Esophagus squamous epithelium (tissue), 4 donors: ENCODE results near the gene SAP30L.

Experiments used
- CTCF ChIP-seq, 6 experiments: fragments of 450-650 bp in 4 of 6; fragments of 200-600 bp in 2 of 6; sonication (generic) in 2 of 6; IDR thresholded peaks; one replicate each; pipeline ENCODE4 v1.5.1; 2016 to 2019; ENCODE audit warnings: antibody characterized with exemption in 6 of 6, mild to moderate bottlenecking in 4 of 6, moderate library complexity in 4 of 6
- POLR2A ChIP-seq, 4 donors: fragments of 450-650 bp; IDR thresholded peaks; one replicate each; pipeline ENCODE4 v1.6.1; 2017; ENCODE audit warnings: antibody characterized with exemption in 4 of 4, mild to moderate bottlenecking in 4 of 4, moderate library complexity in 3 of 4

DNA sequence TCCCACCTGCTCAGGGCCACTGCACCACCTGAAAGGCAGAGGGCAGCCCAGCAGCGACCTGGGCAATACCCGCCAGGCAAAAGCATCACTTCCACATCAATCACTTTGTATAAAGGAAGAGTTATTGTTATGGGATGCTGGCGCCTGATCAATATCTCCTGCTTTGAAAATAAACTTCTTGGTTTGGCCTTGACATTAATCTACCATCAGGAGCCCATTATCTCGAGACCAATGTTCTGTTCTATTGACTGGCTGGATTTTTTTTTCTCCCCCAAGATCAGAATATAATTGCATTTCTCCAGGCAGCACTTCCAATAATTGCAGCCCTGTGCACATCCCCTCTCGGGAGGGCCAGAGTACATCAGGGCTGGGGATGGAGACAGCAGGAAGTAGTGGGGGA lies 44.4 kb upstream of the SAP30L start:
- TF ChIP-seq CTCF (IDR thresholded peaks at IDR 0.05) (no peak), POLR2A (IDR thresholded peaks at IDR 0.05) (no peak)
